ENCODE data around the gene MAP3K13.

The MAP3K13 gene

DNA sequence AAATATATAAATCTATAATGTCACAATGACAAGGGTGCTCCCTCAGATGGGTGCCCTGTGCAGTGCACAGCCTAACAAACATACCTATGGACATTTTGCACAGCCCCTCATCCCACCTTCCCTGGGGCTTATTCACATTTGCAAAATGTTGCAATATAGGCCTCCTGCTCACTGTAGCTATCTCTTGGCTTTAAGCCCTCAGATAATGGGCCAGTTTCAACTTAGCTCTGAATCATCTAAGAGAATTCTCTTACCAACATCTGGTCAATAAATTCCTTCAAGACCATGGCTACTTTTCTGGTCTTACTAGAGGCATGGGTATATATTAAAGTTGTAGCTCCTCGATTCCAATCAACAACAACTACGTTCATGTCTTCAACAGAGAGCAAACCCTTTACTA, 171.6 kb downstream of the MAP3K13 start:
- Histone ChIP-seq H3K79me2 (ENCODE audit: control insufficient read depth, low read length) (no peaks in the 10 kb centered on the region), H3F3A (ENCODE audit: control insufficient read depth, insufficient read depth) (peaks cover 11% of the 10 kb centered on the region), H3K9me2 (replicated peaks; ENCODE audit: control insufficient read depth, low read length) (no peaks in the 10 kb centered on the region), H3K27me3 (ENCODE audit: control insufficient read depth, low read length) (no peaks in the 10 kb centered on the region), H3K4me1 (ENCODE audit: control insufficient read depth, low read length) (peaks cover 18% of the 10 kb centered on the region), H3K36me3 (ENCODE audit: control insufficient read depth, low read length) (no peaks in the 10 kb centered on the region), H3K27ac (ENCODE audit: low read depth, low read length) (no peak overlapping the region), H3K4me3 (ENCODE audit: low read length) (no peak overlapping the region), H3K4me2 (ENCODE audit: low read length) (no peak overlapping the region), H4K20me1 (ENCODE audit: control insufficient read depth, insufficient read depth, low read depth, low read length) (no peaks in the 10 kb centered on the region), H3K9me3 (ENCODE audit: control insufficient read depth, insufficient read depth, low read length) (no peaks in the 10 kb centered on the region)
- TF ChIP-seq CTCF (IDR thresholded peaks at IDR 0.05; ENCODE audit: low read depth, low read length, poor library complexity, severe bottlenecking) = no peak
- no peak for TF ChIP-seq EZH2phosphoT487 (IDR thresholded peaks at IDR 0.05; ENCODE audit: borderline replicate concordance, low read length)

- TF ChIP-seq CTCF (IDR thresholded peaks at IDR 0.05; ENCODE audit: low read depth, low read length, poor library complexity, severe bottlenecking) = no peak
- TF ChIP-seq EZH2phosphoT487 (IDR thresholded peaks at IDR 0.05; ENCODE audit: borderline replicate concordance, low read length) = no peak
- Histone ChIP-seq H3K9me3 (ENCODE audit: control insufficient read depth, insufficient read depth, low read length) (no peaks in the 10 kb centered on the region), H3K27me3 (ENCODE audit: control insufficient read depth, low read length) (no peaks in the 10 kb centered on the region), H4K20me1 (ENCODE audit: control insufficient read depth, insufficient read depth, low read depth, low read length) (no peaks in the 10 kb centered on the region), H3K27ac (ENCODE audit: low read depth, low read length) (peak overlapping the region; percentile 82), H3F3A (ENCODE audit: control insufficient read depth, insufficient read depth) (peaks cover 11% of the 10 kb centered on the region), H3K36me3 (ENCODE audit: control insufficient read depth, low read length) (no peaks in the 10 kb centered on the region), H3K4me3 (ENCODE audit: low read length) (peak overlapping the region; percentile 33), H3K9me2 (replicated peaks; ENCODE audit: control insufficient read depth, low read length) (no peaks in the 10 kb centered on the region), H3K4me2 (ENCODE audit: low read length) (peak overlapping the region; percentile 71), H3K4me1 (ENCODE audit: control insufficient read depth, low read length) (peaks cover 18% of the 10 kb centered on the region), H3K79me2 (ENCODE audit: control insufficient read depth, low read length) (no peaks in the 10 kb centered on the region)
Measured at GRCh38 chr3:185537369-185537970, 174.5 kb downstream of the MAP3K13 start.

Data from DOHH2 (cell line).